CD4-positive, alpha-beta memory T cell (primary cell): Measurements from ENCODE around the gene ACAA2. TPM values are rescaled to one million over a fixed set of nuclear protein-coding genes. Genes with fewer than 3 reads are reported as not detected.

Experiments
- CTCF ChIA-PET: fragments of 350-600 bp; sonication (Branson Sonifier 250); formaldehyde crosslinking; loops from one replicate; lab custom pipeline; 2021; ENCODE audit warnings: inconsistent platforms; ENCODE audit not compliant: partially characterized antibody; lab: Charles Lee
- POLR2A ChIA-PET: fragments of 350-600 bp; sonication (Branson Sonifier 250); formaldehyde crosslinking; loops from one replicate; lab custom pipeline; 2021; ENCODE audit not compliant: partially characterized antibody; lab: Charles Lee
- DNase-seq, 5 donors: peaks; one replicate each; pipeline versions ENCODE4 v3.0.0 to v3.0.0-alpha.2; 2020 to 2022; ENCODE audit warnings: mixed read lengths in 1 of 5
- H3K27ac ChIP-seq: one replicate; pipeline ENCODE4 v1.7.0; 2013; ENCODE audit warnings: low read depth, low read length
- H3K27me3 ChIP-seq: 2 replicates; pipeline ENCODE4 v1.7.0; 2013; ENCODE audit warnings: mild to moderate bottlenecking, low read length, moderate library complexity; ENCODE audit not compliant: insufficient read depth
- H3K36me3 ChIP-seq: 2 replicates; pipeline ENCODE4 v1.7.0; 2013; ENCODE audit warnings: mild to moderate bottlenecking, low read length, moderate library complexity; ENCODE audit not compliant: insufficient read depth
- H3K4me1 ChIP-seq: 2 replicates; pipeline ENCODE4 v1.7.0; 2013; ENCODE audit warnings: mild to moderate bottlenecking, low read length, moderate library complexity; ENCODE audit not compliant: insufficient read depth
- H3K4me3 ChIP-seq, 2 donors: one replicate each; pipeline ENCODE4 v1.7.0; 2013; ENCODE audit warnings: low read length in 2 of 2, mild to moderate bottlenecking in 1 of 2
- H3K9me3 ChIP-seq, 2 donors: one replicate each; pipeline ENCODE4 v1.7.0; 2013; ENCODE audit warnings: low read length in 2 of 2, control low read depth in 1 of 2; ENCODE audit not compliant: control insufficient read depth in 1 of 2
- H3K27ac Mint-ChIP-seq, 7 donors: one replicate each; pipeline ENCODE4 v1.8.0; 2020 to 2021; ENCODE audit warnings: mixed read lengths in 7 of 7, mild to moderate bottlenecking in 6 of 7, inconsistent platforms in 3 of 7, moderate library complexity in 3 of 7
- H3K27me3 Mint-ChIP-seq, 2 donors: one replicate each; pipeline ENCODE4 v1.8.0; 2020 to 2021; ENCODE audit warnings: mixed read lengths in 2 of 2
- H3K36me3 Mint-ChIP-seq, 2 donors: one replicate each; pipeline ENCODE4 v1.8.0; 2020 to 2021; ENCODE audit warnings: mixed read lengths in 2 of 2, inconsistent platforms in 1 of 2, mild to moderate bottlenecking in 1 of 2
- H3K4me1 Mint-ChIP-seq, 4 donors: one replicate each; pipeline ENCODE4 v1.8.0; 2020 to 2021; ENCODE audit warnings: mixed read lengths in 4 of 4, mild to moderate bottlenecking in 1 of 4
- H3K4me3 Mint-ChIP-seq, 8 donors: one replicate each; pipeline ENCODE4 v1.8.0; 2020 to 2021; ENCODE audit warnings: mixed read lengths in 8 of 8, mild to moderate bottlenecking in 7 of 8, moderate library complexity in 6 of 8, inconsistent platforms in 3 of 8
- H3K9me3 Mint-ChIP-seq, 8 donors: one replicate each; pipeline ENCODE4 v1.8.0; 2020 to 2021; ENCODE audit warnings: mixed read lengths in 8 of 8, mild to moderate bottlenecking in 5 of 8, inconsistent platforms in 3 of 8, moderate library complexity in 1 of 8
- intact Hi-C: fragments of 100-400 bp; cut with micrococcal nuclease; formaldehyde crosslinking; loops from one replicate; pipeline ENCODE4 v1.15.1; 2023
- polyA plus RNA-seq, 2 donors: library from polyadenylated mRNA; unstranded; fragments of 300-500 nt; fragmentation: Illumina TruSeq; gene quantifications; one replicate each; pipeline ENCODE4 v1.2.3, GENCODE V29; 2021
- total RNA-seq, 2 experiments: library from RNA; stranded (reverse); gene quantifications; one replicate each; pipeline ENCODE4 v1.2.3, GENCODE V29; 2021

The ACAA2 gene
- total and polyA plus RNA-seq, 4 experiments from 2014 or later: 21.8 to 150 (median 44.1) TPM

GRCh38 chr18:49845629-49846360 lies 32.5 kb upstream of the ACAA2 start:
- Mint-ChIP-seq H3K9me3 (no peaks in the 10 kb centered on the region), H3K36me3 (no peaks in the 10 kb centered on the region), H3K27me3 (peaks cover 3 to 4% of the 10 kb centered on the region in 2 donors), H3K27ac (no peak overlapping the region), H3K4me3 (no peak overlapping the region), H3K4me1 (peaks cover 0 to 6% (median 2%) of the 10 kb centered on the region in 4 donors)
- Histone ChIP-seq H3K36me3 (no peaks in the 10 kb centered on the region), H3K4me1 (no peaks in the 10 kb centered on the region), H3K27me3 (no peaks in the 10 kb centered on the region), H3K4me3 (no peak overlapping the region), H3K9me3 (no peaks in the 10 kb centered on the region), H3K27ac (no peak overlapping the region)
- intact Hi-C loops: no loop called here
- ChIA-PET CTCF (interaction anchor here (1.6 to 1.9 kb wide), 3 partner anchors 9 to 14 kb away, joined by 3 to 5 read pairs (median 5); no protein-coding TSS in a partner anchor), POLR2A (no interaction called here)
- DNase-seq: no peak

- peaks cover 0 to 4% of the 10 kb centered on the region in 2 donors for H3K36me3 Mint-ChIP-seq
- POLR2A ChIA-PET: no interaction called here
- no peak overlapping the region for H3K4me3 Mint-ChIP-seq
- H3K27ac ChIP-seq: no peak overlapping the region
- CTCF ChIA-PET: interaction anchor here (0.8 to 1.7 kb wide), 3 partner anchors 10 to 15 kb away, joined by 3 to 5 read pairs (median 3); no protein-coding TSS in a partner anchor
- H3K4me1 Mint-ChIP-seq: peaks cover 0 to 6% (median 2%) of the 10 kb centered on the region in 4 donors
- no peaks in the 10 kb centered on the region for H3K4me1 ChIP-seq
- H3K4me3 ChIP-seq: no peak overlapping the region
- no peak for DNase-seq
- no peak overlapping the region for H3K27ac Mint-ChIP-seq
- H3K9me3 Mint-ChIP-seq: no peaks in the 10 kb centered on the region
- H3K9me3 ChIP-seq: no peaks in the 10 kb centered on the region
- H3K27me3 Mint-ChIP-seq: peaks cover 3 to 4% of the 10 kb centered on the region in 2 donors
- H3K27me3 ChIP-seq: no peaks in the 10 kb centered on the region
- intact Hi-C loops: no loop called here
- H3K36me3 ChIP-seq: no peaks in the 10 kb centered on the region
These were observed 31.6 kb upstream of the ACAA2 start for GRCh38 chr18:49844903-49845302.

- POLR2A ChIA-PET: no interaction called here
These were observed 30.7 kb upstream of the ACAA2 start for GRCh38 chr18:49843778-49844625.

GRCh38 chr18:49843131-49843530 lies 29.8 kb upstream of the ACAA2 start:
- peaks cover 0 to 4% of the 10 kb centered on the region in 2 donors for H3K36me3 Mint-ChIP-seq
- H3K4me3 ChIP-seq: no peak overlapping the region
- no peaks in the 10 kb centered on the region for H3K9me3 Mint-ChIP-seq
- H3K4me1 ChIP-seq: no peaks in the 10 kb centered on the region
- CTCF ChIA-PET: no interaction called here
- H3K27ac Mint-ChIP-seq: peak overlapping the region in 1 of 7 donors; percentile 16
- H3K27me3 Mint-ChIP-seq: peaks cover 1 to 3% of the 10 kb centered on the region in 2 donors
- intact Hi-C loops: no loop called here
- H3K27ac ChIP-seq: no peak overlapping the region
- H3K9me3 ChIP-seq: no peaks in the 10 kb centered on the region
- POLR2A ChIA-PET: no interaction called here
- H3K4me1 Mint-ChIP-seq: peaks cover 0 to 6% (median 2%) of the 10 kb centered on the region in 4 donors
- H3K27me3 ChIP-seq: no peaks in the 10 kb centered on the region
- no peak for DNase-seq
- no peak overlapping the region for H3K4me3 Mint-ChIP-seq
- H3K36me3 ChIP-seq: no peaks in the 10 kb centered on the region

More at GRCh38 chr18:49843778-49844625, 30.7 kb upstream of the ACAA2 start:
- H3K4me3 ChIP-seq: no peak overlapping the region
- intact Hi-C loops: no loop called here
- Mint-ChIP-seq H3K4me3 (no peak overlapping the region), H3K27ac (no peak overlapping the region), H3K4me1 (peaks cover 0 to 6% (median 2%) of the 10 kb centered on the region in 4 donors), H3K9me3 (no peaks in the 10 kb centered on the region), H3K27me3 (peaks cover 3 to 4% of the 10 kb centered on the region in 2 donors), H3K36me3 (peaks cover 0 to 4% of the 10 kb centered on the region in 2 donors)
- DNase-seq: no peak
- H3K27me3 ChIP-seq: no peaks in the 10 kb centered on the region
- CTCF ChIA-PET: interaction anchor here (1.6 to 1.7 kb wide), 2 partner anchors 11 to 15 kb away, joined by 3 to 5 read pairs; no protein-coding TSS in a partner anchor
- no peaks in the 10 kb centered on the region for H3K9me3 ChIP-seq
- no peak overlapping the region for H3K27ac ChIP-seq
- no peaks in the 10 kb centered on the region for H3K4me1 ChIP-seq
- no peaks in the 10 kb centered on the region for H3K36me3 ChIP-seq

GRCh38 chr18:49842656-49843055 lies 29.3 kb upstream of the ACAA2 start:
- no peak for DNase-seq
- no peaks in the 10 kb centered on the region for H3K9me3 ChIP-seq
- H3K4me1 ChIP-seq: no peaks in the 10 kb centered on the region
- ChIA-PET CTCF (interaction anchor here (1.4 kb wide), 1 partner anchor 17 kb away, joined by 3 read pairs; no protein-coding TSS in a partner anchor), POLR2A (no interaction called here)
- no peak overlapping the region for H3K4me3 ChIP-seq
- intact Hi-C loops: no loop called here
- Mint-ChIP-seq H3K36me3 (peaks cover 0 to 4% of the 10 kb centered on the region in 2 donors), H3K27me3 (peaks cover 1 to 3% of the 10 kb centered on the region in 2 donors), H3K9me3 (no peaks in the 10 kb centered on the region), H3K4me1 (peaks cover 0 to 6% (median 2%) of the 10 kb centered on the region in 4 donors), H3K4me3 (no peak overlapping the region), H3K27ac (no peak overlapping the region)
- H3K36me3 ChIP-seq: no peaks in the 10 kb centered on the region
- H3K27ac ChIP-seq: no peak overlapping the region
- H3K27me3 ChIP-seq: no peaks in the 10 kb centered on the region

GRCh38 chr18:49841236-49842217 lies 28.2 kb upstream of the ACAA2 start:
- Mint-ChIP-seq H3K9me3 (no peaks in the 10 kb centered on the region), H3K4me3 (no peak overlapping the region), H3K4me1 (peaks cover 0 to 6% (median 3%) of the 10 kb centered on the region in 4 donors), H3K27me3 (peaks cover 0 to 3% of the 10 kb centered on the region in 2 donors), H3K27ac (peak overlapping the region in 1 of 7 donors; percentile 19), H3K36me3 (peaks cover 0 to 4% of the 10 kb centered on the region in 2 donors)
- H3K36me3 ChIP-seq: no peaks in the 10 kb centered on the region
- no peak for DNase-seq
- no peak overlapping the region for H3K4me3 ChIP-seq
- intact Hi-C loops: no loop called here
- no peaks in the 10 kb centered on the region for H3K27me3 ChIP-seq
- ChIA-PET CTCF (interaction anchor here (1.4 kb wide), 1 partner anchor 18 kb away, joined by 3 read pairs; no protein-coding TSS in a partner anchor), POLR2A (interaction anchor here (0.6 to 1.7 kb wide), 3 partner anchors 11 to 28 kb away, joined by 3 to 4 read pairs (median 3); no protein-coding TSS in a partner anchor)
- H3K27ac ChIP-seq: no peak overlapping the region
- H3K9me3 ChIP-seq: no peaks in the 10 kb centered on the region
- no peaks in the 10 kb centered on the region for H3K4me1 ChIP-seq
